Stimulated activated CD4-positive, alpha-beta T cell treated with anti-CD3 and anti-CD28 coated beads, Interleukin-4, amount 100 ng/mL, for 48 hours (primary cell): ENCODE results near the gene CACNA1S.

ENCODE experiments used
- DNase-seq, 2 donors: peaks; one replicate each; pipeline ENCODE4 v3.0.0-alpha.2; 2020; ENCODE audit warnings: low read depth in 2 of 2

The CACNA1S gene

DNA sequence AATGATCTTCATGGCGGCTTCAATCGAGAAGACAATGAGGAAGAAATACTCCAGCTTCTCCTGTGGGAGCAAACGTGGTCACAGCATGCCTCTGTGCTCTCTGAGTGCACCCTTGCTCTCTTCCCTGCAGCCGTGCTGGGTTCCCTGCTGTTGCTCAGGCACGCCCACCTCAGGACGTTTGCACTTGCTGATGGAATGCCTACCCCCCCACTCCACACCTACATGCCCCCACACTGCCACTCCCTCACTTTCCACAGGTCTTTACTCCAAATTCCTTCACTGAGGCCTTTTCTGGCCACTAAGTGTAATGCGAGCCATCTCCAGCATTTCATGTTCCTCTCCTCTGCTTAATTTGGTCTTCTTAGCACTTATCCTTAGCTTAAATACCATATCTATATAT is 18.3 kb downstream of the CACNA1S start:
- no peak for DNase-seq

DNA sequence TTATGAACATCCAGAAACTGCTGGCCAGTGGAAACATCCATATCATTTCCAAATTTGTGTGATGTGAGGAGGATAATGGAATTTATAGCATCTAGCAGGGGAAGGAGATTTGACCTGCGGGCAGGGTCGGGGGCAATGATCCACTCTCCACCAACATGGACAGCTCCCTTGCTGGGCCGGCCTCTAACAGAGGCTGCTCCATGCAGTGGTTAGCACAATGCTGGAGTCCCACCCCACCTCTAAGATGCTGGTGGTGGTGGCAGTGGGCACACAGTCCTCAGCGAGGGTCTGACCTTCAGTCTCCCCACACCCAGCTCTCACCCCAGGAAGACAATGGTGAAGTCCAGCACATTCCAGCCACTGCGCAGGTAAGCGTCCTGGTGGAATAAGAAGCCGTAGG is 18.7 kb downstream of the CACNA1S start:
- no peak for DNase-seq

DNA sequence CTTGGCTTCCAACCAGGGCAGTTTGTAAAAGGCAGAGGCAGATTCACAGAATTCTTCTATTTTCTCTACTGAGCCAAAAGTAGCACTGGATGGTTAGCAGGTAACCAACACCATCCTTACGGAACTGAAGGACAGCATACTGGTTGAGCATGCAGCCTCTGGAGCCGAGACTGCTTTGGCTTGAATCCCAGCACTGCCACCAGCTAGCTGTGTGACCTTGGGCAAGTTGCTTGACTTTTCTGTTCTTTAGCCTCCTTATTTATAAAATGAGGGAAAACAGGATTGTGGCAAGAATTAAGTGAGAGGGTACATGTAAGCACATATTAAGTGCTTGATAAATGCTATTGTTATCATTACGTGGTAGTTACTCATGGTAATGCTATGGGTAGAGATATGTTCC is 19.5 kb downstream of the CACNA1S start:
- DNase-seq = no peak

DNA sequence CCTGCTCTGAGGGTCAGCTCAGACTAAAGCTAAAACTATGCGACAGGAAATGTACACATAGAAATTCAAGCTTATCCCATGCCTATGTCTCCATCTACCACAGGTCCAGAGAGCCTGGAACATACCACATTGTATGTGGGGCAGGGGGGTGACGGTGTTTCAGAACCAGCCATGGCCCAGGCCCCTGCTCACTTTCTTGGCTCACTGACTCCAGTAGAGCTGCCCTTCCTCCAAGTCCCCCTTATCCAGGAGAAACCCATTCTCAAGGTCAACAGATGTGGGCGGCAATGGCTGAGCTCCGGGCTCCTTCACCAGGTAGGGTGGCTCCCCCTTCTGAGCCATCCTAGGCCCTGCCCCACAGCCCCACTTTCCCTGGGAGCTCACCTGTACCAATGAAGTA is 21.0 kb downstream of the CACNA1S start:
- no peak for DNase-seq

DNA sequence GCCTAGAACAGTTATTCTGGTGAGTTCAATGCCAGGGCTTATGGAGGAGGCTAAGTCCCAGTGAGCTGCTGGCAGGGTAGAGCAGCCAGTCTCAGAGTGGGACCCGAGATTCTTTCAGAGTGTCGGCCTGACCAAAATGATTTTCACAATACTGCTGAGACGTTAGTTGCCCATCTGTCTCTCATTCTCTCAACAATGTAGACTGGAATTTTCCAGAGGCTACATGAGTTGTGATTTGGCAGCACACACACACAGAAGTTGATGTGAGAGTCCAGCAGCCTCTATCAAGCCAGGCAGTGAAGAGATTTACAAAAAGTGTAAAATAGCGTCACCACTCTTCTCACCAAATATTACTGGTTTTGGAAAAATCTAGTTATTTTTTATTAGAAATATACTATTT is 21.7 kb downstream of the CACNA1S start:
- DNase-seq = no peak

DNA sequence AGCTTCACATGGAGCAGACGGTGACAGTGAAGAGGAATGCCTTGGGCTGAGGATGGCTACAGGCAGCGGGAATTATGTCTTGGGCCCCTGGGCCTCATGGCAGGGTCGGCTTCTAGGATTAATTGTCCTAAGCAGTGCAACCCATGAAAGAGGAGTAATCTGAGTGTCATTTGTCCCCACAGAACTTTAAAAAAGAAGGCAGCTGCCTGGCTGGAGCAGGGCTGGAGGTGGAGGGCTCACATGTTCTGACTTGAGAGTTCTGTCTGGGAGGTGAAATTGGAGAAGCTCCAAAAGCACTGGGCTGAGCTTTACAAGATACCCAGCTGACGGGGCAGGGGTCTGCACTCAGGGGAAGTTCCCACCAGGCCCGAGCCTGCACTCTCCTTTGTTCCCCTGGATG is 22.6 kb downstream of the CACNA1S start:
- no peak for DNase-seq

DNA sequence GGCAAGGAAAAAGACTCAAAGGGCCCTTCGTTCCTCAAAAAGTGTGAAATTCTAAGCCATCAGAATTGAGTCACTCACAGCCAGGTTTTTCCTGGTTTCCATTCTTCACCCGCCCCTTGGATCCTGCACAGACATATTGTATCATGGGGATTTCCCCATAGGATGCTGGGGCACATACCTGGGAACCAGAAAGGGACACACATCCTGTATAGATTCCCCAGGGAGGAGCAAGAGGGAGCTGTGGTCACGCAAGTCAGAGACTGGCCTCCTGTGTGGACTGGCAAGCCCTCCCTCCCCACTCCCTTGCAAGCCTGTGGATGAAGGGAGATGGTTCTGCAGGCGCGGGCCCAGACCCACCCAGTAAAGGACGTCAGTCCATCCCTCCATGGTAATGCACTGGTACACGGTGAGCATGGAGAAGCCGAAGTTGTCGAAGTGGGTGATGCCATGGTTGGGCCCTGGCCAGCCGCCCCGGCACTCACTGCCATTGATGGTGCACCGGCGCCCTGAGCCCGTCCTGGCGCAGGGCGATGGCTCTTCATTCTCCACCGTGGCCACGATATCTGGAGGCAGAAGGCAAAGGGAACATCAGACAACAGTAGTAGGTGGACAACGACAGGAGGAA is 23.2 kb downstream of the CACNA1S start:
- DNase-seq = no peak

DNA sequence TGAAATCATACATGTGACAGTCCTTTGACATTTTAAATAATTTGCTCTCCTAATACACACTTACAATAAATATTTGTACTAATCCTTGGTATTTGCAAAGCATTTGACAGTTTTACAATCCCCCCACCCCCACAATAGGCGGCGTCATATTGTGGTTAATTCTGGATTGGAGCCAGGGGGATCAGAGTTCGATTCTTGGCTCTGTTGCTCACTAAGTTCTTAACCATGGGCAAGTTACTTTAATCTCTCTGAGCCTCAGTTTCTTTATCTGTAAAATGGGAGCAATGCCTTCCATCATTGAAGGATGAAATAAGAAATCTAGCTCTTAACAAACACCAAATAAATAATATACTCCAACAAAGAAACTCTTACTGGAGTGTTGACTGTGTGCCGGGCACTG is 23.8 kb downstream of the CACNA1S start:
- DNase-seq = no peak

DNA sequence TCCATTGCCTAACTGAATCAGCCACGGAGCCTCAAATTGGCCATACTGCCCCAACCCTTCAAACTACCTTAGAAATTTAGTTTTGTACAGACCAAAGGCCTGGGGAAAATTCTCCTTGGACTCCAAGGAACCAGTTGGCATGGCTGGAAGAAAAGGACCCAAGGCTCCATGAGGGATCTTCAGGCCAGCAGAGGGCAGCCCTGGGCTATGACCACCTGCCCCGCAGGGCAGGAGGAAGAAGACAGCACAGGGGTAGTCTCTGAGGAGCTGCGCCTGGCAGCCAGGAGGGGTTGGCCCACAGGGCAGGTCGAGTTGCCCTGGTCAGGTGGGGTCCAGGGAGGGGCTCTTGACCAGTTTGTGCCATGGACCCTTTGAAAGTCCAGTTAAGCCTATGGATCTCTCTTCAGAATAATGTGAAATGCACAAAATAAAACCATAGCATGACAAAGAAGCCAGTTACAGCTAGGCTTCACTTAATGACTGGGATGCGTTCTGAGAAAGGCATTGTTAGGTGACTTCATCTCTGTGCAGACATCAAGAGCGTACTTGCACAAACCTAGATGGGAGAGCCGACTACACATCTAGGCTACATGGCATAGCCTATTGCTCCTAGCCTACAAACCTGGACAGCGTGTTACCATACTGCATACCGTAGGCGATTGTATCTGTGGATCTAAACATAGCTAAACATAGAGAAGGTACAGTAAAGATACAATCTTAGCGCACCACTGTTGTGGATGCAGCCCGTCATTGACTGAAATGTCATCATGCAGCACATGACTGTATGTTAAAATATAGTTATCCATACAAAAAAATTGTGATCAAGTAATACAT is 26.1 kb downstream of the CACNA1S start:
- DNase-seq = peak; percentile 19 to 30

DNA sequence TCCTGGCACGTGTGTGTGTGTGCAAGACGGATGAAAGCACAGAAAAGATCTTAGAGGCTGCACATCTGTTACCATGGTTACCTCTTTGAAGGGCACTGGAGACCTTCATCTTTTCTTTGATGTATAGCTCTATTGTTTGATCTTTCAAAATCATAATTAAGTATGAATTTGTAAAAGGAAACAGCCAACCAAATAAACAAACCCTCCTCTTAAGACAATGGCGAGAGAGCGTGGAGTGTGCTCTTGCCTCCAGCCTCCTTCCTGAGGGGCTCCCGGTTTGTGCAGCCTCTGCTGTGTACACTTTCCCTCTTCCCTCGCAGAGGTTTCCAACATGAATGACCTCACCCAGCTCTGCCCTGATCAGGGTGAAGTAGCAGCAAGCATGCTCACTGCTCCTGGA is 27.9 kb downstream of the CACNA1S start:
- no peak for DNase-seq

DNA sequence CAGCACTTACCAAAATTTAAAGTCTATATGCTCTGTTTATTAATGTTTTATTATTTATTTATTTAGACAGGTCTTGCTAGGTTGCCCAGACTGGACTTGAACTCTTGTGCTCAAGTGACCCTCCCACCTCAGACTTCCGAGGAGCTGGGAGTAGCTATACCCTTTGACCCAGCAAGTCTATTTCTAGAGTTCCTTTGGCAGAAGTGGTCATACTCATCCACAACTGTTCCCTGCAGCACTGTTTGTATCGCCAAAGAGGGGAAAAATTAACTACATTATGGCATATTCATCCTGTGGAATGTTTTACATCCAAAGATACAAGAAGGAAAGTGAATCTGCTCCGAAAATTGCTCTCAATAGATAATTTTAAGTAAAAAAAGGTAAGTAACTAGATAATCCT is 28.5 kb downstream of the CACNA1S start:
- no peak for DNase-seq

DNA sequence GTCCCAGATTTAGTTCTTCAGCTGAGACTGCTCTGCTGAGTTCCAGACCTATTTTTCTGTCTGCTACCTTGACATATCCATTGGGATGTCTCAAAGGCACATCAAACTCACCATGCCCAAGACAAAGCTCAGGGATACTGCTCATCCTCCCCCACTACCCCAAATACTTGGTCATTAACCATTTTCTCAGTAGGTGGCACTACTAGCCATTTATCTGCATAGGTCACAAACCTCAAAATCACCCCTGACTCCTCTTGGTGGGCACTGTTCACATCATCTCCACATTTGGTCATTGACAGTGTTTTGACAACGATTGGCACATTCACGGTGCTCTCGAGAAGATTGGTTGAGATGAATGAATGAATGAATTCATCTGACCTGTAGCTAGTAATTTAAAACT is 32.1 kb downstream of the CACNA1S start:
- DNase-seq = no peak

DNA sequence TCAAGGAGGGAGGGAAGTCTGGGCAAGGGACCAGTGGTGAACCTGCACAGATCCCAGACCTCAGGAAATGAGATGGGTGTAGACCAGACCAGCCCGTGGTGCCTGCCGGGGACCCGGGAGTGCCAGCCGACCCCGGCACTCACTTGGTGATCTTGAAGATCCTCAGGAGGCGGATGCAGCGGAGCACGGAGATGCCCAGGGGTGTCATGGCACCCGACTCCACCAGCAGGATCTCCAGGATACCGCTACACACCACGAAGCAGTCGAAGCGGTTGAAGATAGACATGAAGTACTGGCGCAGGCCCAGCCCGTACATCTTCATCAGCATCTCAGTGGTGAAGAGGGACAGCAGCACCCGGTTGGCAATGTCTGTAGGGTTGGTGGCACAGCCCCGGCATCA is 34.5 kb downstream of the CACNA1S start:
- no peak for DNase-seq

DNA sequence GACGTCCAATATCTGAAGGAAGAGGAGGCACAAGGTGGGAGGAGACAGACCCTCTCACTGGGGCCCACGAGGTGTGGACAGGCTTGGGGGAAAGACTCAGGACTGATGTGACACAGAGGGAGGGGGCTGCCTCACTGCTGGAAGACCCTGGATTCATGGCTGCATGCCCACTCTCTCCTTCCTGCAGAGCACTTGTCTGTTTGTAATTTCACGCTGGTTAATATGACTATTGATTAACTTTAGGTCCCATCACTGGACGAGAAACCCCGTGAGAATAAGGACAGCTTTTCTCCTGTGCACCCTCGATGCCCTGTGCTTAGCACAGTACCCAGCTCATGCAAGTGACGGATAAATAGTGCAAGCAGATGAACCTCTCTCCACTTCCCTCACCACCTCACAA is 35.1 kb downstream of the CACNA1S start:
- no peak for DNase-seq

DNA sequence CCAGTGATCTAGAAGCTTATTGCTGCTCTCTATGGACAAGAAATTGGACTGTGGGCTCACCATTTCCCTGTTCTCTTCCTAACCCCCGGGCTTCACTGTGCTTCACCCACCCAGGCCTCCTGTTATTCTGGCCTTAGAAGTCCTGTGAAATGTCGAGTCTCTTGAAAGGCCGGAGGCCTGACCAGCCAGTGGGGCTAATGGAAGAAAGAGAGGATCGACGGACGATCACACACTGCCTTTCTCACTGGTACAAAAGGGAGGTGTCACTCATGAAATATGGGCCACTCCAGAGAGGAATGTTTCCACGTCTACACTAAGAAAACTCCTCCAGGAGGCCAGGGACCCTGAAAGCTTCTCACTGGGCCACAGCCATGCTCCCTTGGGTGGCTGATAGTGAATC is 36.1 kb downstream of the CACNA1S start:
- no peak for DNase-seq

DNA sequence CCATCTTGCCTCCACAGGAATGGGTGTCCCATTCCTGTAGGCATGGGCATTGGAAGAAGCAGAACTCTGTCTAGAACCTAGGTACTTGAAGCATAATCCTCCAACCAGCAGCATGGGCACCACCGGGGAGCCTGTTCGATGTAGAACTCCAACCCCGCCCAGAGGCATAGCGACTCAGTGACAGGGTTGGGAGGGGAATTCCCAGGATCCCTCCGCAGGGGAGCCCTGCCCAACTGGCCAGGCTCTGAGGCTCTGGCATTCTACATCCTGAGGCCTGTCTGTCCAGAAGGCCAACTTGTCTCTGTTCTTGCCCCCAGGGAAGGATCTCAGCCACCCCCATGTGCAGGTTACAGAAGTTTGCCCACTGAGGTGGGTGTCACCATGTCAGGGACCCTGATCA is 38.2 kb downstream of the CACNA1S start:
- no peak for DNase-seq

DNA sequence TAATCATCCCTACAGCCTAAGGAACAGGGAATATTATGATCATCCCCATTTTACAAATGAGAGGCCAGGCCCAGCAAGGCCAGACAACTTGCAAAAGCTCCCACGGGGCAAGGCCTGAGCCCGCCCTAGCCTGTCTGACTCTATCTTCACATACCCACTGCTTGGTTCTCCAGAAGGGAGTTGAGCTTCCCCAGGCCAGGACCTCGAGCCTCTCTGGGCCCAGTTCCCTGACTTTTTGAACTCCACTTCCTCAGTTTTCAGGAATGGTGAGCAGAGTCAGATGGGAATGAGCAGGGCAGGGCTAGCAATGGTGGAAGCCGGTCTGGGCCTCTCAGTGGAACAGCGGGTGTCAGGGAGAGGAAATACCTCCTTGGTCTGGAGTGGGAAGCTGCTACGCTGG is 39.3 kb downstream of the CACNA1S start:
- no peak for DNase-seq

DNA sequence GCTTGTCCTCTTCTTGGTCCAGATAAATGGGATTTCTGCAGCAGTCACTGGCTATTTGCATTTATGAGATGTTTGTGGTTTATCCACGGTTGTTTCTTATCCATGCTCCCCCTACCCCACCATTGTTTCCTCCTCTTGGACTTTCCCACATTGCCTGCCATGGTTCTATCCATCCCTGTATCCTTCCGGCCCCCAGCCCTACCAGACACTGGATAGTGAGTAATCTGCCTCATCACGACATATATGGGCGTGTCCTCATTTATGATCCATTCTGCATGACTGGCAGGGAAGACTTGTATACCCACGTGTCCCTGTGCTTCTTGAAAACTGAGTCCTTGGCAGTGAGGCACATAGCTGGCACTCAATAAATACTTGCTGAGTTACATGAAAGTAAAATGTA is 40.1 kb downstream of the CACNA1S start:
- no peak for DNase-seq

DNA sequence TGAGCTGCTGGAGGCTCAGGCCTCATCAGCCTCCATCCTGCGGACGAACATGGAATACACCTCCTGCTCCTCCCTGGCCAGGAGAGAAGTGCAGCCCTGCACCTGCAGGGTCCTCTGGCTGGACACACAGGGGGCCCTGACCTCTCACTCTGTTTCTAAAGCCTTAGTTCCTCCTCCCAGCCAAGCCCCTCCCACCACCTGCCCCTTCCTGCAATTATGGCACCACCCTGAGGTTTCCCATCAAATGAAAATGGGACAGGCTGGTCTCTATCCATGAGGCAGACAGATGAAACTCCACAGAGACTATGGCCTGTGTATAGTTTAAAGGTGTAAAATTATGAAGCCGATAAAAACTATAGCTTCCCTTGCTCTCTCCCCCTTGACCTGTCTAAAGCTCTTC is 42.6 kb downstream of the CACNA1S start:
- DNase-seq = no peak

DNA sequence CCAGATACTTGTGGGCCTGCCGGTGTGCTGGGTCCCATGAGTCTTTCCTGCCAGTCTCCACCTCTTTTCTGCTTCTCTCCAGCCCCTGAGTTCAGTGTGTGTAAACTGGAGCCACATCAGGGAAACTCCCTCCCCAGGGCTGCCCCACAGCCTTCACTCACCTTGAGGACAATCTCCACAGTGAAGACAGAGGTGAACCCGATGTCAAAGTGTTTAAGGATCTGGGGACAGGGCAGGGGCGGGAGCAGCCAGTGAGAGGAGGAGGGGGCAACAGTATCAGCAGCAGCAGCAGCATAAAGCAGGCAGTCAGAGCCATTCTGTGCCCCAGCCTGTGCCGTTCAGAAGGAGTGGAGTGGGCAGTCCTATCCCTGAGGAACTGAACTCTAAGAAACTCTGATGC is 43.2 kb downstream of the CACNA1S start:
- no peak for DNase-seq

DNA sequence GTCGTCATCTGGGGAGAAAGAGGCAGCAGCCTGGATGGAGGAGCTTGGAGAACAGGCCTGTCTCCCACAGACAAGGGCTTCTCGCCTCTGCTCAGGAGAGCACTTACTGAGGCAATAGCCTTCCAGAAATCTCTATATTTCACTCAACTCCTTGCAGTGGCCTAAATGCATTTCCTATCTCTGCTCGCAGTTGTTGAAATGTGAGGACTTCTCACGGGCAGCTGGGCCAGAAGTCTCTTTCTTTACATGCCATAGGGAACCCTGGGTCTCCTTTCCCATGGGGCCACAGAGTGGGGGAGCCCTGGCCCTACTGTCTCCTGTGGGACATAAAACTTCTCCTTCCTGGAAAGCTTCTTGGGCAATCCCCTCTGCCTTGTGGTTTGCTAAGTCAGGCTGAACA is 45.2 kb downstream of the CACNA1S start:
- no peak for DNase-seq

DNA sequence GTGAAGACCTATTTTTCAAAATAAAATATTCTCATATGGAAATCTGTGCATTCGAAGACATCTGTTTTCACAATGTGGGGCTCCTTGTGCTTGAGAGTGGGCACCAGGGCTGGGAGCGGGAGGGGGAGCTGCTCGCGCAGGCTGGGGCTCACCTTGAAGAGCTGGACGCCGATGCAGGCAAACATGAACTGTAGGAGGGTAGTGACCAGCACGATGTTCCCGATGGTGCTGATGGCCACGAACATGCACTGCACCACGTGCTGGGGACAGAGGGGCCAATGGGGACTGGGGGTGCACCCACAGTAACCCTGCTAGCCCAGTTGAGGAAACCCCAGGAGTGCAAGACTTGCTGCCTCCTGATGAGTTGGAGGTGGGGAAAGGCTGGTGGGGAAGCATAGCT is 46.5 kb downstream of the CACNA1S start:
- no peak for DNase-seq

DNA sequence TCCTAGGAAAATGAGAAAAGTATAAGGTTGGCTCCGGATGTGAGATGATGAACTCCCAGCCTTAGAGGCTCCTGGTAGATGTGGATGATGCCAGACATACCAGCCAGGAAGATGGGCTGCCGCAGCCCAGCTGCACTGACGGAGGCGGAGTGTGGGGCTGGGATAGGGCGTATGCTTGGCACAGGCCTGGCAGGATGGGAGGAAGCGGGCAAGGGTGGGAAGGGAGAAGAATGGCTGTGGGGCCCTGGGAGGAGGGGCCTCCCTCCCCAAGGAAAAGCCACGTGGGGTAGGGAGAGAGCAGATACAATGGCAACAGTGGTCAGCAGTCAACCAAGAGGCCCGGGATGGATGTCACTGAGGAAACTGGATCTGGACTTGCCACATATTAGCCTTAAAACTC is 47.4 kb downstream of the CACNA1S start:
- DNase-seq = no peak

DNA sequence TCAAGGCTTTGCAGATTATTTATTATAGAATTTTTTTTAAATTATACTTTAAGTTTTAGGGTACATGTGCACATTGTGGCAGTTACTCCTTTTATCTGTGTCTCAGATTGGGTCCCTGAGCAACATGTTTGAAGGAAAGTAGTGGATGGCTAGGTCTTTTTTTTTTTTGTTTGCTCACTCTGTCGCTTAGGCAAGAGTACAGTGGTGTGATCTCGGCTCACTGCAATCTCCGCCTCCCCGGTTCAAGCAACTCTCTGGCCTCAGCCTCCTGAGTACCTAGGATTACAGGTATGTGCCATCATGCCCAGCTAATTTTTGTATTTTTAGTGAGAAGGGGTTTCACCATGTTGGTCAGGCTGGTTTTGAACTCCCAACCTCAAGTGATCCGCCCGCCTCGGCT is 49.1 kb downstream of the CACNA1S start:
- DNase-seq = no peak
